Measurements from ENCODE around the gene CHMP6. TPM values are rescaled to one million over a fixed set of nuclear protein-coding genes. Genes with fewer than 3 reads are reported as not detected.

Gene CHMP6
- total and polyA plus RNA-seq, 9 of the 15 experiments (the other 6 are each of a cell fraction or from before 2014, with no cell fraction given): 0.25 to 30.4 (median 13.4) TPM

- peak; percentile 5 for TF ChIP-seq PRDM10 (IDR thresholded peaks at IDR 0.05; ENCODE audit: partially characterized antibody)
- peak; percentile 68 for TF ChIP-seq VEZF1 (CRISPR knock-in tag; IDR thresholded peaks at IDR 0.05)
- TF ChIP-seq NRF1 (conservative IDR thresholded peaks at IDR 0.05 in 1 of 2, IDR thresholded peaks at IDR 0.05 in 1 of 2): peak in 1 of 2 experiments; percentile 30; a peak in 1 of 4 replicates
- TF ChIP-seq LARP7 (IDR thresholded peaks at IDR 0.05): no peak
- TF ChIP-seq FOXO4 (CRISPR knock-in tag; IDR thresholded peaks at IDR 0.05): no peak
- TF ChIP-seq NFIC (IDR thresholded peaks at IDR 0.05): peak; percentile 96
- TF ChIP-seq L3MBTL2 (IDR thresholded peaks at IDR 0.05): peak; percentile 58; the same call in 1 of the 2 replicates
- no peak for TF ChIP-seq TFE3 (CRISPR knock-in tag; IDR thresholded peaks at IDR 0.05)
- TF ChIP-seq TGIF2 (CRISPR knock-in tag; IDR thresholded peaks at IDR 0.05): no peak
- 0 out of 2 replicates have a peak, but pooled peaks have one; percentile 5 for TF ChIP-seq MAFG (tag; conservative IDR thresholded peaks at IDR 0.05)
- peak; percentile 96 for TF ChIP-seq ZNF121 (CRISPR knock-in tag; conservative IDR thresholded peaks at IDR 0.05)
- no peak for TF ChIP-seq SMARCE1 (IDR thresholded peaks at IDR 0.05)
- TF ChIP-seq E2F6 (IDR thresholded peaks at IDR 0.05; ENCODE audit: borderline replicate concordance in 1 of 2, extremely low read depth in 1 of 2, insufficient read depth in 1 of 2, insufficient read length in 1 of 2, low read depth in 1 of 2, low read length in 1 of 2, poor library complexity in 1 of 2, severe bottlenecking in 1 of 2): peak in 1 of 2 experiments; percentile 48
- TF ChIP-seq ZBTB33 (CRISPR knock-in tag; IDR thresholded peaks at IDR 0.05): peak; percentile 73; the same call in 1 of the 2 replicates
These were observed 11.0 kb downstream of the CHMP6 start (continued) for GRCh38 chr17:81002409-81003361.
